ENCODE data around the gene ATP5ME.
"Not testable (repeated sequence)": the region's sequence is repeated elsewhere in the genome, so short reads cannot be mapped to it uniquely, and the experiment has no call there.

DNA sequence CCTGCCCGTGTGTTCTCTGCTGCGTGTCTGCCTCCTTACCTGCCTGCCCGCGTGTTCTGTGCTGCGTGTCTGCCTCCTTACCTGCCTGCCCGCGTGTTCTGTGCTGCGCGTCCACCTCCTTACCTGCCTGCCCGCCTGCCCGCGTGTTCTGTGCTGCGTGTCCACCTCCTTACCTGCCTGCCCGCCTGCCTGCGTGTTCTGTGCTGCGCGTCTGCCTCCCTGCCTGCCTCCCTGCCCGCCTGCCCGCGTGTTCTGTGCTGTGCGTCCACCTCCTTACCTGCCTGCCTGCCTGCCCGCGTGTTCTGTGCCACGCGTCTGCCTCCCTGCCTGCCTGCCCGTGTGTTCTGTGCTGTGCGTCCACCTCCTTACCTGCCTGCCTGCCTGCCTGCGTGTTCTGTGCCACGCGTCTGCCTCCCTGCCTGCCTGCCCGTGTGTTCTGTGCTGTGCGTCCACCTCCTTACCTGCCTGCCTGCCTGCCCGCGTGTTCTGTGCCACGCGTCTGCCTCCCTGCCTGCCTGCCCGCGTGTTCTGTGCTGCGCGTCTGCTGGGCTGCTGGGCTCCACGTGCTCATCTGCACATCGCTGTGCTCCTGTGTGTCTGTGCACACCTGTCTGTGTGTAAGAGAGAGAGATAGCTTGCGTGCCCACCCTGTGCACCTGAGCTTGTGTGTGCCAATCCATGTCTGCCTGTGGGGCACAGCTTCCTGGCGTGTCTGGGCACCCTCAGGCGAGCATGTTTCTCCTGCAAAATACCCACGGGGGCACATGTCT lies 38.8 kb downstream of the ATP5ME start:
- not testable (repeated sequence) for TF ChIP-seq POLR2A (IDR thresholded peaks at IDR 0.05)
- TF ChIP-seq, protein P1, sequence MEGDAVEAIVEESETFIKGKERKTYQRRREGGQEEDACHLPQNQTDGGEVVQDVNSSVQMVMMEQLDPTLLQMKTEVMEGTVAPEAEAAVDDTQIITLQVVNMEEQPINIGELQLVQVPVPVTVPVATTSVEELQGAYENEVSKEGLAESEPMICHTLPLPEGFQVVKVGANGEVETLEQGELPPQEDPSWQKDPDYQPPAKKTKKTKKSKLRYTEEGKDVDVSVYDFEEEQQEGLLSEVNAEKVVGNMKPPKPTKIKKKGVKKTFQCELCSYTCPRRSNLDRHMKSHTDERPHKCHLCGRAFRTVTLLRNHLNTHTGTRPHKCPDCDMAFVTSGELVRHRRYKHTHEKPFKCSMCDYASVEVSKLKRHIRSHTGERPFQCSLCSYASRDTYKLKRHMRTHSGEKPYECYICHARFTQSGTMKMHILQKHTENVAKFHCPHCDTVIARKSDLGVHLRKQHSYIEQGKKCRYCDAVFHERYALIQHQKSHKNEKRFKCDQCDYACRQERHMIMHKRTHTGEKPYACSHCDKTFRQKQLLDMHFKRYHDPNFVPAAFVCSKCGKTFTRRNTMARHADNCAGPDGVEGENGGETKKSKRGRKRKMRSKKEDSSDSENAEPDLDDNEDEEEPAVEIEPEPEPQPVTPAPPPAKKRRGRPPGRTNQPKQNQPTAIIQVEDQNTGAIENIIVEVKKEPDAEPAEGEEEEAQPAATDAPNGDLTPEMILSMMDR (IDR thresholded peaks at IDR 0.05), result not testable (repeated sequence)

All from right lobe of liver (tissue), 4 donors.